ENCODE data around the gene EFCAB6. TPM values are rescaled to one million over a fixed set of nuclear protein-coding genes. Genes with fewer than 3 reads are reported as not detected.

Gene EFCAB6
- total and polyA plus RNA-seq, 12 donors: 1.6 to 4.8 (median 2.9) TPM

GRCh38 chr22:43829904-43830851, 18.1 kb upstream of the EFCAB6 start:
- Histone ChIP-seq H3K36me3 (replicated peaks in 1 of 2) (no peaks in the 10 kb centered on the region), H3K27me3 (no peaks in the 10 kb centered on the region), H3K27ac (peak overlapping the region in 1 of 5 donors; percentile 14), H3K4me1 (replicated peaks in 1 of 2) (no peaks in the 10 kb centered on the region), H3K9me3 (replicated peaks in 1 of 3) (no peaks in the 10 kb centered on the region), H3K4me3 (no peak overlapping the region)
- TF ChIP-seq POLR2A (IDR thresholded peaks at IDR 0.05): no peak
- TF ChIP-seq, protein P1, sequence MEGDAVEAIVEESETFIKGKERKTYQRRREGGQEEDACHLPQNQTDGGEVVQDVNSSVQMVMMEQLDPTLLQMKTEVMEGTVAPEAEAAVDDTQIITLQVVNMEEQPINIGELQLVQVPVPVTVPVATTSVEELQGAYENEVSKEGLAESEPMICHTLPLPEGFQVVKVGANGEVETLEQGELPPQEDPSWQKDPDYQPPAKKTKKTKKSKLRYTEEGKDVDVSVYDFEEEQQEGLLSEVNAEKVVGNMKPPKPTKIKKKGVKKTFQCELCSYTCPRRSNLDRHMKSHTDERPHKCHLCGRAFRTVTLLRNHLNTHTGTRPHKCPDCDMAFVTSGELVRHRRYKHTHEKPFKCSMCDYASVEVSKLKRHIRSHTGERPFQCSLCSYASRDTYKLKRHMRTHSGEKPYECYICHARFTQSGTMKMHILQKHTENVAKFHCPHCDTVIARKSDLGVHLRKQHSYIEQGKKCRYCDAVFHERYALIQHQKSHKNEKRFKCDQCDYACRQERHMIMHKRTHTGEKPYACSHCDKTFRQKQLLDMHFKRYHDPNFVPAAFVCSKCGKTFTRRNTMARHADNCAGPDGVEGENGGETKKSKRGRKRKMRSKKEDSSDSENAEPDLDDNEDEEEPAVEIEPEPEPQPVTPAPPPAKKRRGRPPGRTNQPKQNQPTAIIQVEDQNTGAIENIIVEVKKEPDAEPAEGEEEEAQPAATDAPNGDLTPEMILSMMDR (IDR thresholded peaks at IDR 0.05): no peak
- DNase-seq: no peak
- intact Hi-C loops (cut with DNase I): loop anchor here in 1 of 2 donors (10.0 kb wide), 1 partner anchor 435 kb away; no protein-coding TSS in a partner anchor
- 65 to 71% (median 67%) methylated on average over 33 of the region's 33 CpGs for WGBS, 4 donors

DNA sequence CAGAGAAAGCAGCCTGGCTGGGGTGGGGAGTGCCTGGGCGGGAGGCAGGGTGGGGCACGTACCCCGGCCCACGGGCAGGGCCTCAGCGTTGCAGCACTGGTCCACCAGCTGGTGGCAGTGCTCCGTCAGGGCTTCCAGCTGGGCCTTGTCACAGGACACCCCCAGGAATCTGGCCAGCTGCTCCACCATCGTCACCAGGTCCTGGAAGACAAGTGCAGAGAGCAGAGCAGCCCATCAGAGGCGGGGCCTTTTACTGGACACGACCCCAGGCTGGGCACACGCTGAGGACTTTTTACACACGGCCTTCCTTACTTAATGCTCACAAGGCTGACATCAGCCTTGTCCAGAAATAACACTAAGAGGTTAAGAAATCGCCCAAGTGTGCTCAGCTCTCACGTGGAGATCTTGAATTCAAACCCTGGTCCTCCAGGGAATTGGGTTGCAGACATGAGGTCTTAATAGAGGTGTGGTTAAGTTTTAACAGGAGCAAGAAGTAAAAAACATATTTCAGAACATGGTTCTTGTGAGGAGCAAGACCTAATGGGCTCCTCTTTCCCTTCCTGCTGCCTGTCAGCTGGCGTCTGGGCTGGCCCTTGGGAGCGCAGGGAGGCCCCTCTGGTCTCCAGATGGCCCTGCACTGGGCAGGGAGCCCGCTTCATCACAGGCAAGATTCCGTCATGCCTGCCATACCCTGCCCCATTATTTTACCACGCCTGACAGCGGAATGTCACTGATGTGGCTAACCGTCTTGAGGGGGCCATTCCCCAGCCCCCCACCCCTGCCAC, 17.1 kb upstream of the EFCAB6 start:
- H3K27ac ChIP-seq: peak overlapping the region in 1 of 5 donors; percentile 4
- TF ChIP-seq, protein P1 (IDR thresholded peaks at IDR 0.05): no peak
- no peak for TF ChIP-seq POLR2A (IDR thresholded peaks at IDR 0.05)
- intact Hi-C loops (cut with DNase I): loop anchor here in 1 of 2 donors (10.0 kb wide), 1 partner anchor 434 kb away; no protein-coding TSS in a partner anchor
- 52 to 64% (median 60%) methylated on average over 13 to 20 of the region's 20 CpGs for WGBS, 4 donors
- no peak overlapping the region for H3K4me3 ChIP-seq
- H3K4me1 ChIP-seq (replicated peaks in 1 of 2): no peaks in the 10 kb centered on the region
- peak in 1 of 7 donors; percentile 19 for DNase-seq
- H3K9me3 ChIP-seq (replicated peaks in 1 of 3): no peaks in the 10 kb centered on the region
- H3K27me3 ChIP-seq: no peaks in the 10 kb centered on the region
- no peaks in the 10 kb centered on the region for H3K36me3 ChIP-seq (replicated peaks in 1 of 2)

GRCh38 chr22:43828725-43828997, 16.6 kb upstream of the EFCAB6 start:
- TF ChIP-seq POLR2A (IDR thresholded peaks at IDR 0.05): no peak
- TF ChIP-seq, protein P1 (IDR thresholded peaks at IDR 0.05): no peak
- WGBS, 4 donors: 77 to 91% (median 81%) methylated on average over 4 to 6 of the region's 6 CpGs
- Histone ChIP-seq H3K4me1 (replicated peaks in 1 of 2) (no peaks in the 10 kb centered on the region), H3K27me3 (no peaks in the 10 kb centered on the region), H3K27ac (no peak overlapping the region), H3K4me3 (no peak overlapping the region), H3K9me3 (replicated peaks in 1 of 3) (no peaks in the 10 kb centered on the region), H3K36me3 (replicated peaks in 1 of 2) (no peaks in the 10 kb centered on the region)
- no peak for DNase-seq
- intact Hi-C loops (cut with DNase I): loop anchor here in 1 of 2 donors (10.0 kb wide), 1 partner anchor 434 kb away; no protein-coding TSS in a partner anchor

Measured in adrenal gland (tissue), 12 donors.